Activated gamma-delta T cell (primary cell): ENCODE results near the gene NKX2-4.

Experiments
- DNase-seq: peaks from one replicate; lab custom pipeline; 2025; lab: John Stamatoyannopoulos, UW

The NKX2-4 gene

GRCh38 chr20:21358737-21359136 lies 38.6 kb downstream of the NKX2-4 start:
- no peak for DNase-seq

GRCh38 chr20:21357844-21358243 lies 39.5 kb downstream of the NKX2-4 start:
- DNase-seq = no peak

GRCh38 chr20:21356386-21356785 lies 40.9 kb downstream of the NKX2-4 start:
- no peak for DNase-seq

GRCh38 chr20:21355981-21356380 lies 41.3 kb downstream of the NKX2-4 start:
- no peak for DNase-seq

- DNase-seq = no peak
Measured at GRCh38 chr20:21353236-21353635, 44.1 kb downstream of the NKX2-4 start.

GRCh38 chr20:21352703-21353102 lies 44.6 kb downstream of the NKX2-4 start:
- no peak for DNase-seq
